Uterus (tissue), 2 donors: ENCODE results near the gene ADGRD1.

Experiments used
- POLR2A ChIP-seq, 2 donors: fragments of 450-650 bp; IDR thresholded peaks; one replicate each; pipeline ENCODE4 v1.6.1; 2016; ENCODE audit warnings: antibody characterized with exemption in 2 of 2, mild to moderate bottlenecking in 1 of 2, moderate library complexity in 1 of 2
- TF ChIP-seq, protein P1 (sequence below), 4 experiments: fragments of 200-600 bp in 2 of 4; fragments of 450-650 bp in 2 of 4; sonication (generic) in 2 of 4; IDR thresholded peaks; one replicate each; pipeline ENCODE4 v1.5.1; 2016 to 2019; ENCODE audit warnings: antibody characterized with exemption in 4 of 4, mild to moderate bottlenecking in 2 of 4, moderate library complexity in 1 of 4

DNA sequence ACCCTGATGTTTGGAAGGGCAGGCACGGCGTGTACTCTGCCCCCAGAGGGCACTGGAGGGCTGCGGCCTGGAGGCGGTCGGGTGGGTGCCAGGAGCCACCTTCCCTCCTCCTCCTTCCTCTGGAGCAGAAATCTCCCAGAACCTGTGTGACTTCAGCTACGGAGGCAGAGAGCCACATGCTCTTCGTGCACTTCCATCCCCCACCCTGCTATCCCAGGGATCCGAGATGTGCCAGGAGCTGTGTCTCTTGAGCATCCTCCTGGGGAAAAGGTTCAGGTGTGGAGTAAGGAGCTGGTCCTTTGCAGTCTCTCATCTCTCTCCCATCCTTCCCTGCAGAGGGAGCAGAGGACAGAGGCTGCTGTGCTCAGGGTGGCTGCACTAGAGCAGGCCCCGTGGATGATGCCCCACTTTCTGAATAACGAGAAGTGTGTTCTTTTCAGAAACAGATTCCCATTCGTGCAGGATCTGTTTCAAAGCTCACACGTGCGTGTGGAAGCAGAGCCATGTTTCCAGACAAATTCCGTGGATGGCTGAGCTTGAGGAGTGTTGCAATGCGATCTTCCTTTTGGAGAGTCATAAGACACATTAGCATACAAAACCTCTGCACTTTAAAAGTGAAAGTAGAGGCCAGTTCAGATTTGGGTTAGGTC lies 162.9 kb downstream of the ADGRD1 start:
- TF ChIP-seq, protein P1, sequence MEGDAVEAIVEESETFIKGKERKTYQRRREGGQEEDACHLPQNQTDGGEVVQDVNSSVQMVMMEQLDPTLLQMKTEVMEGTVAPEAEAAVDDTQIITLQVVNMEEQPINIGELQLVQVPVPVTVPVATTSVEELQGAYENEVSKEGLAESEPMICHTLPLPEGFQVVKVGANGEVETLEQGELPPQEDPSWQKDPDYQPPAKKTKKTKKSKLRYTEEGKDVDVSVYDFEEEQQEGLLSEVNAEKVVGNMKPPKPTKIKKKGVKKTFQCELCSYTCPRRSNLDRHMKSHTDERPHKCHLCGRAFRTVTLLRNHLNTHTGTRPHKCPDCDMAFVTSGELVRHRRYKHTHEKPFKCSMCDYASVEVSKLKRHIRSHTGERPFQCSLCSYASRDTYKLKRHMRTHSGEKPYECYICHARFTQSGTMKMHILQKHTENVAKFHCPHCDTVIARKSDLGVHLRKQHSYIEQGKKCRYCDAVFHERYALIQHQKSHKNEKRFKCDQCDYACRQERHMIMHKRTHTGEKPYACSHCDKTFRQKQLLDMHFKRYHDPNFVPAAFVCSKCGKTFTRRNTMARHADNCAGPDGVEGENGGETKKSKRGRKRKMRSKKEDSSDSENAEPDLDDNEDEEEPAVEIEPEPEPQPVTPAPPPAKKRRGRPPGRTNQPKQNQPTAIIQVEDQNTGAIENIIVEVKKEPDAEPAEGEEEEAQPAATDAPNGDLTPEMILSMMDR (IDR thresholded peaks at IDR 0.05) = peak in 3 of 4 experiments; percentile 19 to 24 (median 21)
- no peak for TF ChIP-seq POLR2A (IDR thresholded peaks at IDR 0.05)
